Mononuclear cell (primary cell): ENCODE data around the gene DHRS3. TPM values are rescaled to one million over a fixed set of nuclear protein-coding genes. Genes with fewer than 3 reads are reported as not detected.
"Not testable (repeated sequence)": the region's sequence is repeated elsewhere in the genome, so short reads cannot be mapped to it uniquely, and the experiment has no call there.

Experiments used
- H3K27me3 ChIP-seq: 2 replicates; pipeline ENCODE4 v1.6.0; 2011; ENCODE audit warnings: low read length, control low read depth; ENCODE audit not compliant: insufficient read depth
- H3K4me1 ChIP-seq: 2 replicates; pipeline ENCODE4 v1.5.1; 2011; ENCODE audit warnings: mild to moderate bottlenecking, low read length, control low read depth; ENCODE audit not compliant: insufficient read depth
- H3K4me3 ChIP-seq: 2 replicates; pipeline ENCODE4 v1.5.1; 2011; ENCODE audit warnings: mild to moderate bottlenecking, low read length, moderate library complexity
- H3K9me3 ChIP-seq: 2 replicates; pipeline ENCODE4 v1.5.1; 2011; ENCODE audit warnings: low read depth, mild to moderate bottlenecking, control low read depth, low read length
- total RNA-seq: library from RNA; depleted of rRNA; stranded (reverse); fragments of >200 nt; gene quantifications from one replicate; pipeline ENCODE4 v1.2.3, GENCODE V29; 2012

Gene DHRS3
- total RNA-seq, 1 donor, result 80.4 TPM

GRCh38 chr1:12542616-12543592 is 75.1 kb downstream of the DHRS3 start:
- no peaks in the 10 kb centered on the region for H3K4me1 ChIP-seq
- H3K4me3 ChIP-seq, result no peak overlapping the region
- H3K27me3 ChIP-seq, result no peaks in the 10 kb centered on the region
- H3K9me3 ChIP-seq, result no peaks in the 10 kb centered on the region

DNA sequence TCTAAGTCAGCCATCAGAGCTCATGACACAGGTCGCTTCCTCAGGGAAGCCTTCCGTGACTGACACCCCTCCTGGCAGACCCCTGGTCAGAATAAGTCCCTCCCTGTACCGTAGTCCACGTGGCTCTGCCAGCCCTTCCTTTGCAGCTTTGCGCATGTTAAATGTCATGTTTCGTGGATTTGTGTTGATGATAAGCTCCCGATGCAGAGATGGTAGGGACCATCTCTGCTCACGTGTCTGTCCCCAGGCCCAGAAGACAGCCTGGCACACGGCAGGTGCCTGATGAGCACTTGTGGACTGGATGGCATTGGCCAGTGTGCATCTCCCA is 75.9 kb downstream of the DHRS3 start:
- no peaks in the 10 kb centered on the region for H3K27me3 ChIP-seq
- no peaks in the 10 kb centered on the region for H3K4me1 ChIP-seq
- H3K9me3 ChIP-seq, result no peaks in the 10 kb centered on the region
- no peak overlapping the region for H3K4me3 ChIP-seq

DNA sequence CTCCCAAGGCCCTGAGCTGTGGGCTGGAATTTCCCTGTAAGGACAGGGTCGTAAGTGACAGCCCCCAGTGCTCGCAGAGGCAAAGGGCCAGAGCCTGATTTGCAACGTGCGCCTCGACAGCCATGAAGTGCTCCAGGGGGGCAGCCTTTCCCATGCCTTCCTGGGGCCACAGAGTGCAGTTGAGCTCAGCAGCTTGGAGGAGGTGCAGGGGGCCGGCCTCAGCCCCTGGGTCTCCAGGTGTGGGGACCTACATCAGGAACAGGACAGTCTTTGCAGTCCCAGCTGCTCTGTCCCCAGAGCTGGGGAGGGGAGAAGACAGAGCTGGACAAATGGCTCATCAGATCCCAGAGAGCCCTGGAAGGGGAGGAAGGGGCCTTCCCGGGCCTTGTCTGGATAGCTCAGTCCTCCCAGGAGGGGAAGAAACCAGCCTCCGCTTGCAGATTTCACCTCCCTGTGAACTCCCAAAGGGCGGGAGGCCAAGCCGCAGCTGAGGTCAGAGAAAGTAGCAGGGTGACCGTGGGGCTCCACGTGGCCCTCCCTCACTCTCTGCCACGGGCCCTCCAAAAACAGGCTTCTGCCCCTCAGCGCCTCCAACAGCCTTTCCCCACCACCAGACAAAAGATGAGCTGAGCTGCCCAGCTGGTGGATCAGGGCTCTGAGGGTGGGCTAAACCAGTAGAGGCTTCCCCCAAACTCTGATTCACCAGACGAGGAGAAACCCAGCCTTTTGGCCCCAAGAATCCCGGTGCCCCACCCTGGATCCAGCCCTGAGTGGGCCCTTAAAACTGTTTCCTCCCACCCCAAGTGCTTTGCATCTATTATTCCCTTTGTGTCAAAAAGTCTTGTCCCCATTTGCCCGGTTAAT is 76.5 kb downstream of the DHRS3 start:
- Histone ChIP-seq H3K27me3 (no peaks in the 10 kb centered on the region), H3K4me1 (no peaks in the 10 kb centered on the region), H3K9me3 (no peaks in the 10 kb centered on the region), H3K4me3 (no peak overlapping the region)

- Histone ChIP-seq H3K4me1 (no peaks in the 10 kb centered on the region), H3K9me3 (no peaks in the 10 kb centered on the region), H3K4me3 (no peak overlapping the region), H3K27me3 (no peaks in the 10 kb centered on the region)
Measured at GRCh38 chr1:12540580-12541273, 77.3 kb downstream of the DHRS3 start.

DNA sequence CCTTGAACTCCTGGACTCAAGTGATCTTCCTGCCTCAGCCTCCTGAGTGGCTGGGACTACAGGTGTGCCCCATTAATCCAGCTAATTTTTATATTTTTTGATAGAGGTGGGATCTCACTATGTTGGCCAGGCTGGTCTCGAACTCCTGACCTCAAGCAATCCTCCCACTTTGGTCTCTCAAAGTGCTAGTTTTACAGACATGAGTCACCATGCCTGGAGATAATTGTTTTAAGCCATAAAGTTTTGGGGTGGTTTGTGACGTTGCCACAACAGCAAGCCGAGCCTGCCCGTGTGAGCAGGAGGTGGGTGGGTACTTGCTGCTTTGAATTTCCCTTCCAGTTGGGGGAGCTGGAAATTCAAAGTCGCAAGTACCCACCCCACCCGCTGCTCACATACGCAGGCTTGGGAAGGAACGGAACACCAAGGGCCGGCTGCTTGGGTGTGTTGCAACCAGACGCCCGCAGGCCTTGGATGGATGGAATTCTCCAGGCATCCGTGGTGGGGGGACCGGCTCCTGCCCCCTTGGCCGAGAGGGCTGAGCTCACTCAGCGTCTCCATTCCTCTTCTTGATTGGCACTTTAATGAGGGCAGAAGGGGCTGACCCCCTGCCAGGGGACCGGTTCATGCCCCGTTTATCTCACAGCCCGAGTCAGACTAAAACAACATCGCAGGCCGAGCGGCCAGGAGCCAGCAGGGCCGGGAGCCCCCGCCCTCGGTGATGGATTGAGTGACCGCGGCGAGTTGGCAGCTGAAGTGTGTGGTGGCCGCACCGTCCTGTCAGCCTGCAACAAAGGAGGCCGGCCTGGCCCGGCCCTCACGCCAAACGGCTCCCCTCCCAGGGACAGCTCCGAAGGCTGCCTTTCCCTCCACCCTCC is 78.1 kb downstream of the DHRS3 start:
- H3K4me1 ChIP-seq, result no peaks in the 10 kb centered on the region
- no peak overlapping the region for H3K4me3 ChIP-seq
- H3K9me3 ChIP-seq, result no peaks in the 10 kb centered on the region
- H3K27me3 ChIP-seq, result no peaks in the 10 kb centered on the region

DNA sequence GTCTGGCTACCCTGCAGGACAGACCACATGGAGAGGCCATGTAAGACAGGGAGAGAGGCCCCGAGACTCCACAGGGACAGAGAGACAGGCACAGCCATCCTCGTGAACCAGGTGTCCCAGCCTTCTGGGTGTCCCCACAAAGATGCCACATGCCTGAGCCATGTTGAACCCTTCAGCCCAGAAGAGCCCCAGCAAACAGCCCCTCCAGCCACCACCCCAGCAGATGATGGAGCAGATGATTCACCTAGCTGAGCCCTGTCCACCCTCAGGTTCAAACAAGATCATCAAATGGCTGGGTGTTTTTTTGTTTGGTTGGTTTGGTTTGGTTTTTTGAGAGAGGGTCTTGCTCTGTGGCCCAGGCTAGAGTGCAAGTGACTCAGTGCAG is 78.7 kb downstream of the DHRS3 start:
- H3K4me1 ChIP-seq, result no peaks in the 10 kb centered on the region
- no peak overlapping the region for H3K4me3 ChIP-seq
- no peaks in the 10 kb centered on the region for H3K27me3 ChIP-seq
- no peaks in the 10 kb centered on the region for H3K9me3 ChIP-seq

DNA sequence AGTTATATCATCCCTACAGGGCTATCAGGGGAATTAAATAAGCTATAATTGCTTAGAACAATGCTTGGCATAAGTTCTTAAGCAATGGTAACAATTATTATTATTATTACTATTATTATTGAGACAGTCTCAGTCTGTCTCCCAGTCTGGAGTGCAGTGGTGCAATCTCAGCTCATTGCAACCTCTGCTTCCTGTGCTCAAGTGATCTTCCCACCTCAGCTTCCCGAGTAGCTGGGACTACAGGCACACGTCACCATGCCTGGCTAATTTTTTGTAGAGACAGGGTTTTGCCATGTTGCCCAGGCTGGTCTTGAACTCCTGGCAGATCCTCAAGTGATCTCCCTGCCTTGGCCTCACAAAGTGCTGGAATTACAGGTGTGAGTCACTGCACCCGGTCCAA is 79.5 kb downstream of the DHRS3 start:
- H3K27me3 ChIP-seq, H3K4me3 ChIP-seq, H3K9me3 ChIP-seq, H3K4me1 ChIP-seq: not testable (repeated sequence)

DNA sequence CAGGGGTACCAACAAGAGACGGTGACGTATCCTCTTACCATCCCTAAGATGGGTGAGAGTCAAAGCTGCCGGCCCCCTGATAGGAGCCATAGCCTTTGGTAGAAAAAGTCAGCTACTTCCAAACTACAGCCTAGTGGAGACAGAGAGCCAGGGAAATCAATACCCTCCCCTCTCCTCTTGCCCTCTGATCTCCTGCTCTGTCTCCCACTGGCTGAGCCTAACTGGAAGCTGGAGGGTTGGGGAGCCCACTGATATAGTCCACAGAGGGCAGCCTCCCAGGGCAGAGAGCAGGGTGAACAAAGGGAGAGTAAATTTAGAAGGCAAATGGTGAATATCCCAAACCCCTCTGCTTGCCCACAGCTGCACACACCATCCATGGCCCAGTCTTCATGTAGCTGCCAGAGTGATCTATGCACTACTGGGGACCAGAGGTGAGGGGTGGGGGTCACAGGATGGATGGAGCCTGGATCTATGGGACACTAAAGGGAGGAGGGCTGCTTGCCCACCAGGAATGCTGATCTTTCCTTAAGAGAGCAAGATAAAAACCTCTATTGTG is 80.0 kb downstream of the DHRS3 start:
- no peaks in the 10 kb centered on the region for H3K27me3 ChIP-seq
- H3K4me1 ChIP-seq, result no peaks in the 10 kb centered on the region
- H3K9me3 ChIP-seq, result no peaks in the 10 kb centered on the region
- no peak overlapping the region for H3K4me3 ChIP-seq

DNA sequence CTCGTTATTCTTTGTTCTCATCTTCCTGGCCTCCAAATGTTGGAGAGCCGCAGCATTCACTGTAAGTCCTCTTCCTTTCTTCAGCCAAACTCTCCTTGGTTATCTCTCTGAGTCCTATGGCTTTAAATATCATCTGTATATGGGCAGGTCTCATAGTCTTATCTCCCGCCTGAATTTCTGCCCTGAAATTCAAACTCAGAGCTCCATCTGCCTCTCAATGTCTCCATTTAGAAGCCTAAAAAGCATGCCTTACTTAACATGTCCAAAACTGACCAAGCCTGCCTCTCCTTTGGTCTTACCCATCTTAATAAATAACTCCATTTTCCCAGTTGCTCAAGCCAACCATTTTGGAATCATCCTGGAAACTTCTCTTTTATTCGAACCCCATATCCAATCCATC is 80.7 kb downstream of the DHRS3 start:
- H3K9me3 ChIP-seq, result no peaks in the 10 kb centered on the region
- H3K4me3 ChIP-seq, result no peak overlapping the region
- H3K4me1 ChIP-seq, result no peaks in the 10 kb centered on the region
- H3K27me3 ChIP-seq, result no peaks in the 10 kb centered on the region

DNA sequence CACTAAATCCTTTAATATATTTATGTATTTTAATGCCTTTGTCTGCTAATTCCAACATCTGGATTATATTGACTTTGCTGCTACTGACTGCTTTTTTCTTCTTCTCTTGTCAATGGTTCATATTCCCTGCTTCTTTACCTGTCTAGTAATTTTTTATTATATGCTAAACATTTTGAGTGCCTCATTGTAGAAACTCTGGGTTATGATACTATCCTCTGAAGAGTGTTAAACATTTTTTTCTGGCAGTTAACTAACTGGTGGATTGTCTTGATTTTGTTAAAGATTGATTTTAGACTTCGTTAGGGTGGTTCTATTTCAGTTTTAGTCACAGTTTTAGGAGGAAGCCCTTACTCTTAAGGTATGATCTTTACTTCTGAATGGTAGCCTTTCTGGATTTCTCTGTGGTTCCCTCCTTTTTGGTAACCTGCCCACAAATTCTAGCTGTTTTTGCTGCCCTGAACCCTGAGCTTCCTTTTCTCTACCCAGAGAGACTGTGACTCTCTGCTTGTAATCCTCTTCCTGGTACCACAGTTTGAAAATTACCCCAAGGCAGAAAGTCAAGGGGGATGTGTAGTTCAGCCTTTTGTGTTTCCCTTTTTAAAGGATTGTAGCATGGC is 81.9 kb downstream of the DHRS3 start:
- no peaks in the 10 kb centered on the region for H3K4me1 ChIP-seq
- H3K9me3 ChIP-seq, result no peaks in the 10 kb centered on the region
- H3K4me3 ChIP-seq, result no peak overlapping the region
- H3K27me3 ChIP-seq, result no peaks in the 10 kb centered on the region

GRCh38 chr1:12532405-12533315 is 85.3 kb downstream of the DHRS3 start:
- Histone ChIP-seq H3K4me1 (no peaks in the 10 kb centered on the region), H3K27me3 (no peaks in the 10 kb centered on the region), H3K4me3 (no peak overlapping the region), H3K9me3 (no peaks in the 10 kb centered on the region)

GRCh38 chr1:12531179-12531499 is 86.9 kb downstream of the DHRS3 start:
- Histone ChIP-seq H3K27me3 (no peaks in the 10 kb centered on the region), H3K4me1 (no peaks in the 10 kb centered on the region), H3K9me3 (no peaks in the 10 kb centered on the region), H3K4me3 (no peak overlapping the region)

DNA sequence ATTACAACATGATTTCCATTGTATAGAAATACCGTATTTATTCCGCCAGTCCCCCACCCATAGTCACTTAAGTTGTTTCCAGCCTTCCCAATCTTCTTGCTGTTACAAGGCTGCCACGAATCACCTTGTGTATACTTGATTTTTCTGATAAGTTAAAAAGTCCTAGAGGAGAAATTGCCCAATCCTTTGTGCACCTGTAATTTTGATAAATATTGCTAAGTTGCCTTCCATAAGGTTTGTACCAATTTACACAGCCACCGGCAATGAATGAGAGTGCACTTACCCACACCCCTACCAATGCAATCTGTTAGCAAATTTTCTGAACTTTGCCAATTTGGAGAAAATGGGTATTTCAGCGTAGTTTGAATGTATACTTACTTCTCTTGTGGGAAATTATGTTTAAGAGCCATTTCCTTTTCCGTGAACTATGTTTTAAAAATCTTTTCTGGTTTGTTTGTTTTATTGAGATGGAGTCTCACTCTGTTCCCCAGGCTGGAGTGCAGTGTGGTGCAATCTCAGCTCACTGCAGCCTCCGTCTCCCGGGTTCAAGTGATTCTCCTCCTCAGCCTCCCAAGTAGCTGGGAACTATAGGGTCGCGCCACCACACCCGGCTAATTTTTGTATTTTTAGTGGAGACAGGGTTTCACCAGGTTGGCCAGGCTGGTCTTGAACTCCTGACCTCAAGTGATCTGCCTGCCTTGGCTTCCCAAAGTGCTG is 87.4 kb downstream of the DHRS3 start:
- Histone ChIP-seq H3K4me1 (no peaks in the 10 kb centered on the region), H3K9me3 (no peaks in the 10 kb centered on the region), H3K27me3 (no peaks in the 10 kb centered on the region), H3K4me3 (no peak overlapping the region)
